Natural killer cell treated with Interleukin-12 subunit alpha and Interleukin-12 subunit beta and Interleukin-15 and Interleukin-18, amount 100 ng/mL, for 72 hours (primary cell): Measurements from ENCODE around the gene PPP1R2C. TPM values are rescaled to one million over a fixed set of nuclear protein-coding genes. Genes with fewer than 3 reads are reported as not detected.

ENCODE experiments used
- ATAC-seq, 2 donors: fragments of 150-1000 bp; cut with Tn5 transposase in 1 of 2; sonication (Bioruptor Pico), chemical (Tn5 transposase) in 1 of 2; 2 replicates each; pipeline ENCODE4 v1.10.0; 2021
- DNase-seq: peaks from one replicate; pipeline ENCODE4 v3.0.0; 2022; ENCODE audit warnings: low spot score
- H3K27ac Mint-ChIP-seq, 2 donors: 1 replicate in 1 of 2; 2 replicates in 1 of 2; pipeline ENCODE4 v1.8.0; 2022; ENCODE audit warnings: mixed read lengths in 2 of 2, mild to moderate bottlenecking in 1 of 2, moderate library complexity in 1 of 2
- H3K27me3 Mint-ChIP-seq, 2 donors: 1 replicate in 1 of 2; 2 replicates in 1 of 2; pipeline ENCODE4 v1.8.0; 2022; ENCODE audit warnings: mixed read lengths in 2 of 2
- H3K36me3 Mint-ChIP-seq: one replicate; pipeline ENCODE4 v1.8.0; 2022; ENCODE audit warnings: mixed read lengths
- H3K4me1 Mint-ChIP-seq, 2 donors: 1 replicate in 1 of 2; 2 replicates in 1 of 2; pipeline ENCODE4 v1.8.0; 2022; ENCODE audit warnings: low read depth in 2 of 2, mixed read lengths in 2 of 2, mild to moderate bottlenecking in 1 of 2
- H3K4me3 Mint-ChIP-seq: one replicate; pipeline ENCODE4 v1.8.0; 2022; ENCODE audit warnings: mixed read lengths
- H3K9me3 Mint-ChIP-seq: 2 replicates; pipeline ENCODE4 v1.8.0; 2022; ENCODE audit warnings: mixed read lengths
- total RNA-seq, 2 donors: library from RNA; stranded (reverse); gene quantifications; one replicate each; pipeline ENCODE4 v1.2.3, GENCODE V29; 2022

PPP1R2C gene
- total RNA-seq: not detected

DNA sequence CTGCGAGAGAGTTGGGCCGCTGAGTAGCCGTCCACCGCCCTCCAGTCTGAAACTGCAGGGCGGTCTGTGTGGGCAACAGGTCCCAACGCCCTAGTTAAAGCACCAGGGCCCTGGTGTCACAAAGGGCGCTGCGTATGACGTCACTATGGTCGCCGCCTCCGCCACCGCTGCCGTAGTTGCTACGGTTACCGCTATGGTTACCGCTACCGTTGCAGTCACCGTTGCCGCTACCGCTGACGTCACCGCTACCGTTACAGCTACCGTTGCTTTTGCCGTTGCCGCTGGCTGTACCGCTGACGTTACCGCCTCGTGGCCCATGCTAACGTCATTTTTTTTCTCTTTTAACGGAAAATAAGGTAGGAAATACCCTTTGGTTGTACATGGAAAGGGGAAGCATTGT, at the start of gene PPP1R2C:
TSS of gene PPP1R2C (minus strand) at position 68 of the 400 bp plus-strand sequence. CDS start 84 bp downstream, outside the sequence.
- ATAC-seq (peak in 1 of 2 donors; percentile 69), DNase-seq (no peak)
- H3K27ac Mint-ChIP-seq: no peak within 1 kb of the TSS

DNA sequence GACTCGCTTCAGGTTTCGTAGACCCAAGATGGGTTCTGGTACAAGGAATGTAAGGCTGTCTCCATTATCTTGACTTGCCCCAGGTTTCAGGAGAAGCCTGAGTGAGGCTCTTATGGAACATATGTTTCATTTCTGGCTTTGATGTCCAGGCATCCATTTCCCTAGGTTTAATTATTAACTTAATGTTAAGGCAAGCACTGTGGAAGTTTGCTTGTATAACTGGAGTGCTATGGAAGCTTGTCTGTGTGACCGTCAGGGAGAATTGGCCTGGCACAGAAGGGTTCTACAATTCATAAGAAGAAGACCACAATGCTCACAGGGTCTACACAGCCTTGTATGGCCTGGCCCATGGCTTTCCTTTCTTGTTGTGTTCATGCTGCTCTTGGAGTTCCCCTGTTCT, 47.2 kb upstream of the PPP1R2C start:
- ATAC-seq (no peak), DNase-seq (no peak)
- Mint-ChIP-seq H3K4me3 (no peak overlapping the region), H3K27me3 (peaks cover 0 to 6% of the 10 kb centered on the region in 2 donors), H3K27ac (no peak overlapping the region), H3K4me1 (peaks cover 0 to 2% of the 10 kb centered on the region in 2 donors), H3K36me3 (peaks cover 5% of the 10 kb centered on the region), H3K9me3 (no peaks in the 10 kb centered on the region)

More for the DNA sequence above, at the start of gene PPP1R2C:
- Mint-ChIP-seq H3K4me3 (no peak within 1 kb of the TSS), H3K27me3 (peaks cover 0 to 20% of the 10 kb centered on the region in 2 donors), H3K36me3 (no peaks in the 10 kb centered on the region), H3K9me3 (no peaks in the 10 kb centered on the region), H3K4me1 (peaks cover 0 to 6% of the 10 kb centered on the region in 2 donors)

DNA sequence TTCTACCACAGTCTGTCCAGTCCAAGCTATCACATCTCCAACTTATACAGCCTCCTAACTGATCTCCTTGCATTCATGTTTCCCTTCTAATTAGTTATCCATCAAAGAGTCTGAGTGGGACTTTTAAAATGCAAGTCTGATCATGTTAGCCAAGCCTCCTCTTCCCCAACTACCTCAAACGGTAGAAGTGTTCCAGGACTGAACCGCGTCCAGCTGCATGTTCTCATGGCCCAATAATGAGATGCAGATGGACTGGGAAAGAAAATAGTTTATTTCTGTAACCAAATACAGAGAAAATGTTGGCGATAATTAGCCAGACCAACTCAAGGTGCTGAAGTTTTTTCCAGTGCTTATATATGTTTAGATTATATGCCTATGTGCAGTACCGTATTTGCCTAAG, 46.6 kb upstream of the PPP1R2C start:
- Mint-ChIP-seq H3K36me3 (peaks cover 5% of the 10 kb centered on the region), H3K4me3 (no peak overlapping the region), H3K27me3 (peaks cover 0 to 6% of the 10 kb centered on the region in 2 donors), H3K9me3 (no peaks in the 10 kb centered on the region), H3K27ac (no peak overlapping the region), H3K4me1 (peaks cover 0 to 2% of the 10 kb centered on the region in 2 donors)
- DNase-seq (no peak), ATAC-seq (no peak)

DNA sequence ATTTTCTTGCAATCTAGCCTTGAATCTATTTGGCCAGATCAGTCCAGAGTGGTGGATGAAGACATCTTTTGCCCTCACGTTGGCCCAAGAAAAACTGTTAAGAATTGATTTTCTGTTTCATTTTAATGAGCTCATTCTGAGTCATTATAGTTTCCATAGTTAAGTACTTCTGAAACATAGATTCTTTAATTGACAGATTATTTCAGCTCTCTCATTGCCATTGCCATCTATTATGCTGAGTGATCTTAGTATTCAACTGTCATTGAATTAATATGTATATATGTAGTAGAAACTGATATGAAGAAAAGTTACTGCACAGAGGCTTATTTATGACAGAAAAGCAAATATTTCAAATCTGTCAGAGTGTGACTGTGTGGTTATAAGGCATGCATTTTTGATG, 45.5 kb upstream of the PPP1R2C start:
- H3K9me3 Mint-ChIP-seq: no peaks in the 10 kb centered on the region
- no peak for ATAC-seq
- H3K4me1 Mint-ChIP-seq: peaks cover 0 to 2% of the 10 kb centered on the region in 2 donors
- peaks cover 5% of the 10 kb centered on the region for H3K36me3 Mint-ChIP-seq
- peaks cover 0 to 6% of the 10 kb centered on the region in 2 donors for H3K27me3 Mint-ChIP-seq
- no peak for DNase-seq
- H3K4me3 Mint-ChIP-seq: no peak overlapping the region
- H3K27ac Mint-ChIP-seq: no peak overlapping the region

DNA sequence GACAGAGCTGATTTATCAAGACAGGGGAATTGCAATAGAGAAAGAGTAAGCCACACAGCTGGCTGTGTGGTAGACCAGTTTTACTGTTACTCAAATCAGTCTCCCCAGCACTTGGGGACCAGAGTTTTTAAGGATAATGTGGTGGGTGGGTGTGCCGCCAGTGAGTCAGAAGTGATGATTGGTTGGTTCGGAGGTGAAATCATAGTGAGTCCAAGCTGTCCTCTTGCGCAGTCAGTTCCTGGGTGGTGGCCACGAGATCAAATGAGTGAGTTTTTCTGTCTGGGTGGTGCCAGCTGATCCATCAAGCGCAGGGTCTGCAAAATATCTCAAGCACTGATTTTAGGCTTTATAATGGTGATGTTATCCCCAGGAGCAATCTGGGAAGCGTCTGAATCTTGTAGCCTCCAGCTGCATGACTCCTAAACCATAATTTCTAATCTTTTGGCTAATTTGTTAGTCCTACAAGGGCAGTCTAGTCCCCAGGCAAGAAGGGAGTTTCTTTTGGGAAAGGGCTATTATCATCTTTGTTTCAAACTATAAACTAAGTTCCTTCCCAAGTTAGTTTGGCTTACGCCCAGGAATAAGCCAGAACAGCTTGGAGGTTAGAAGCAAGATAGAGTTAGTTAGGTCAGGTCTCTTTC, 44.0 kb upstream of the PPP1R2C start:
- Mint-ChIP-seq H3K27me3 (peaks cover 0 to 4% of the 10 kb centered on the region in 2 donors), H3K4me1 (peaks cover 0 to under 1% of the 10 kb centered on the region in 2 donors), H3K27ac (no peak overlapping the region), H3K4me3 (no peak overlapping the region), H3K36me3 (peaks cover 5% of the 10 kb centered on the region), H3K9me3 (no peaks in the 10 kb centered on the region)
- ATAC-seq (no peak), DNase-seq (no peak)

DNA sequence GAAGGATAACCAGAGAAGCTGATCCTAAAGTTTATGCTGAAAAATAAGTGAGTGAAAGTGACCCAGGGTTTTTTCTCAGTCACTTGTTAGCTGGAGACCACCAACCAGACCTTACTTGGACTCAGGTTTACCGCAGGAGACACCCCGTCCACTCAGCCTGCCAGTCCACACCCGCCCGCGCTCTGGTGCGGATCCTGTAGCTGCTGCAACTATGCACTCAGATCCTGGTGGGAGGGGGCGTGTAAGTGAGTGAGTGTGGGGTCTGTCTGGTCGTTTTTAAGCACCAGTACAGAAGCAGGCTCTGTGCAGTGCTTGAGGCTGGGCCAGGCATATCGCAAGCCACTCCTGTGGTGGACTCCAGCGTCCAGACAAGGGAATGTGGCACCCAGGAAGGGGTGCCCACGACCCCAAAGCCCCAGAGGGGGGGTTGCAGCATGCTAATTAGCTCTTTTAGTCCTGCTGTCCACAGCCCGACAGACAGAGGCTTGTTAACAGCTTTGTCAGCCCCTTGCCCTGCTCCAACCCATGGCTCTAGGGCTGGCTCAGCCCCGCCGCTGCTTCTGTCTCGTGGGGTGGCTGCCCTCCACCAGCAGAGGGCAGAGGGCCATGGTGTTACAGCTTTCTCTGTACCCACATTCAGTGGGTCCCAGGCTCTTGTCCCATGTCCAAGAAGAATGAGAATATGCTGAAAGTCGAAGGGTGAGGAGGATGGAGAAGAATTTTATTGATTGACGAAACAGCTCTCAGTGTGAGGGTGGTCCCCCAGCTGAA, 40.4 kb upstream of the PPP1R2C start:
- Mint-ChIP-seq H3K9me3 (peaks cover 5% of the 10 kb centered on the region), H3K4me1 (no peaks in the 10 kb centered on the region), H3K27me3 (peaks cover 0 to 11% of the 10 kb centered on the region in 2 donors), H3K4me3 (no peak overlapping the region), H3K27ac (no peak overlapping the region), H3K36me3 (peaks cover 19% of the 10 kb centered on the region)
- DNase-seq: no peak
- ATAC-seq: no peak

DNA sequence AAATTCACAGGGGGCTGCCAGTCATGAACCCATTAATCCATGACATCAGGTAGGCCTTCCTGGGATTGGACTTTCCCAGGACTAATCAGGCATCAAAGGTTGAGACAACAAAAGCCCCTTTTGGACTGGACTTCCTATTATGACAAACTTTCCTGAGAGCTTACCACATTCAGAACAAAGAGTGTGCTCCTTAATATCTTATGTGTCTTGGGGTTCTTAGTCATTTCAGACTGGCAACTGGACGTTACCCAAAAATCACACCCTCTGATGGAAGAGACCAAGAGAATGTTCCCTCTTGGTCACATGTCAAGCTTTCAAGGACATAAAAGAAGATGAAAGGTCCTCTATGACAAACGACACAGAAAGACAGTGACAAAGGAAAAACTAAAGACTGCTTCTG, 31.6 kb upstream of the PPP1R2C start:
- Mint-ChIP-seq H3K4me1 (no peaks in the 10 kb centered on the region), H3K36me3 (peaks cover 12% of the 10 kb centered on the region), H3K4me3 (no peak overlapping the region), H3K27me3 (peaks cover 0 to 15% of the 10 kb centered on the region in 2 donors), H3K9me3 (no peaks in the 10 kb centered on the region), H3K27ac (no peak overlapping the region)
- no peak for ATAC-seq
- DNase-seq: no peak

DNA sequence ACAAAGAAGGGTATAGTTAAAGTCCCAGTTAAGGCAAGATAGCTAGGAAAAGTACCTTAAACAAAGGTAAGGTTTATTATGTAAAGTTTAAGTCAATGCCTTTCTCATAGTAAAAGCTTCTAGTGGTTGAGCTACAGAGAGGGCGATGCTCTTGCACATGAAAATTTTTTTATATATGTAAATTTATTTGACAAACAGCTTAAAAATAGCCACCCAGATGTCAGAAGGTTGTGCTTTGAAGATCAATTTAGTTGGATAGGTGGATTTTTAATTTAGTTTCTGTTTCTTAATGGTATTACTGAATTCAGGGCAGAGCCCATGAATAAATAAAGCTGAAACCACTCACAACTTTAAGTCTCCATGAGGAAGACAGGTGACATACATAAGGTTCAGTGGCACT, 29.4 kb upstream of the PPP1R2C start:
- Mint-ChIP-seq H3K4me3 (no peak overlapping the region), H3K9me3 (no peaks in the 10 kb centered on the region)

DNA sequence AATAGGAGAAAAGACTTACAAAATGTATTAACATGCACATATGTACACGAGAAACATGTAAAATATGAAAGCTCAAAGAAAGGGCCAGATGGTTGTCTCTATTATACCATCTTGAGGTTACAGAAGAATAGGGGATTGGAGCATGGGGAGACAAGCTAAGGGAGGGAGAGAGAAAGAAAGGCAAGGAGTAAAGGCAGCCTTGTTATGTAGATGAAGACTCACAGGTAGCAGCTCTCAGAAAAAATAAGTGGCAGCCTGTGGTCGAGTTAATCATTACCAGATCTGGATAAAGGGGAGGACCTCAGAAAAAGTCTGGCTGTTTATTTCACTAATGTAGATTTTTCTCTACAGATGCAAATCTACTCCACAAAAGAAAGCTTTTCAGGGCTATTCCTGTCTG, 26.6 kb upstream of the PPP1R2C start:
- DNase-seq (no peak), ATAC-seq (no peak)
- no peaks in the 10 kb centered on the region for H3K9me3 Mint-ChIP-seq
- no peaks in the 10 kb centered on the region for H3K4me1 Mint-ChIP-seq
- H3K27me3 Mint-ChIP-seq: peaks cover 0 to 11% of the 10 kb centered on the region in 2 donors
- no peaks in the 10 kb centered on the region for H3K36me3 Mint-ChIP-seq
- no peak overlapping the region for H3K4me3 Mint-ChIP-seq
- H3K27ac Mint-ChIP-seq: no peak overlapping the region

More for the DNA sequence above, 29.4 kb upstream of the PPP1R2C start:
- Mint-ChIP-seq H3K36me3 (no peaks in the 10 kb centered on the region), H3K27ac (no peak overlapping the region), H3K4me1 (no peaks in the 10 kb centered on the region), H3K27me3 (peaks cover 0 to 11% of the 10 kb centered on the region in 2 donors)
- DNase-seq (no peak), ATAC-seq (no peak)

DNA sequence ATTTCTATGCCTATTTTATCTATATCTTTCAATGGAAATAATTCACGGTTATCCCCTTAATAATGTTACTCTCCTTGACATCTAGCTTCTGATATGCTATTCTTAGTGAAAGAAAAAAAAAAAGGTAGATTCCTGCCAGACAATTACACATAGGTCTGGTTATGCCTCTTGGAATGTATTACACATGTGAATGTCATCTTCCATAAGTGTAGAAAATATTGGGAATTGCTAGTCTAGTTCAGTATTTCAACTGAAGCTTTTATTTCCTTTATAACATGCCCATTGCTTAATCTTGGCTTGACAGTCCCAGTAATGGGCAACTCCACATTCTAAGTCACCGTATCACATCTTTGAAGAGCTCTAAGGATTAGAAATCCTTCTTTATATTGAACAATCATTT, 25.4 kb upstream of the PPP1R2C start:
- Mint-ChIP-seq H3K4me3 (no peak overlapping the region), H3K9me3 (no peaks in the 10 kb centered on the region), H3K27me3 (peaks cover 0 to 9% of the 10 kb centered on the region in 2 donors), H3K36me3 (no peaks in the 10 kb centered on the region), H3K4me1 (no peaks in the 10 kb centered on the region), H3K27ac (no peak overlapping the region)
- DNase-seq (no peak), ATAC-seq (no peak)

DNA sequence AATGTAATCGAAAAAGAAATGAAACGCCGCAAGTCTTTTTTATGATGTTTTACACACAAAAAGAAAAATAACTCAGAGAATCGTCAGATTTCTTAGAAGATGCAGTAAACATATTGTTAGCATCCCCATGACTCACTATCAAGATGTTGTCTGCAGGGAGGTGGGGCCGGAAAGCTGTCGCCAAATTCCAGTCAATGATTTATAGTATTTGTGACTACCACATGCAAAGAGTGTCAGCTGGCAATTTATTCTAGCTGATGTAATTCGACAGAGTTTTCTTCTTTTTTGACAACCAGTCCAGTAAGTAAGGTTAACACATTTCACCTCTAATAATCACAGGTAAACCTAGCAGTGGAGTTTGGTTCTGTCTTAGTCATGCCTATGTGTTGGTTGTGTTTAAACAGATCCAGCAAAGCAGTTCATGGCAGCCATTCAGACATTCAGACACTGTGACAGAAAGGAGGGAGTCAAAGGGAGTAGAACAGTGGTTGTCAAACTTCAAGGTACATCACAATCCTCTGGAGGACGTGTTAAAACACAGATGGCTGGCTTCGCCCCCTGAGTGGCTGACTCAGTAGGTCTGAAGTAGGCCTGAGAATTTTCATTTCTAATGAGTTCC, 19.8 kb upstream of the PPP1R2C start:
- no peak overlapping the region for H3K4me3 Mint-ChIP-seq
- no peak for DNase-seq
- H3K36me3 Mint-ChIP-seq: peaks cover under 1% of the 10 kb centered on the region
- no peak overlapping the region for H3K27ac Mint-ChIP-seq
- H3K9me3 Mint-ChIP-seq: no peaks in the 10 kb centered on the region
- ATAC-seq: no peak
- peaks cover 0 to 2% of the 10 kb centered on the region in 2 donors for H3K27me3 Mint-ChIP-seq
- H3K4me1 Mint-ChIP-seq: no peaks in the 10 kb centered on the region

DNA sequence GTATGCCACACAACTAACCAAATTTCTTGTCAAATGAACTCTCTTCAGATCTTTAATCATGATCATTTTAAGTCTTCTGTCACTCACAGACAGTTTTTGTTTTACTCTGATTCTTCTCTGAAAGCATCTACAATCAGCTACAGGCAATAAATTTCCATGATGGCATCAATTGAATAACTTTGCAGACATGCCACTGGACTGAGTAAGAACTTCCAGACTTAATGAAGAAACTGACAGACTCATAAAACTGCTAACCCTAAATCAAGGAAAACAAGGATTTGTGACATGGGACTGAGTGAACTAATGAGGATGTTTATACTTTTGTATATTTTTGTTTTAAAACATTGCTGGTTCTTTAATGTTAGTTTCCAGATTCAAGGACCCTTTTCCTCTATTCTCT, 5.5 kb upstream of the PPP1R2C start:
- ATAC-seq: no peak
- Mint-ChIP-seq H3K36me3 (no peaks in the 10 kb centered on the region), H3K27ac (no peak overlapping the region), H3K4me3 (no peak overlapping the region), H3K27me3 (peaks cover 0 to 27% of the 10 kb centered on the region in 2 donors), H3K4me1 (peaks cover 0 to 6% of the 10 kb centered on the region in 2 donors), H3K9me3 (no peaks in the 10 kb centered on the region)
- DNase-seq: no peak

DNA sequence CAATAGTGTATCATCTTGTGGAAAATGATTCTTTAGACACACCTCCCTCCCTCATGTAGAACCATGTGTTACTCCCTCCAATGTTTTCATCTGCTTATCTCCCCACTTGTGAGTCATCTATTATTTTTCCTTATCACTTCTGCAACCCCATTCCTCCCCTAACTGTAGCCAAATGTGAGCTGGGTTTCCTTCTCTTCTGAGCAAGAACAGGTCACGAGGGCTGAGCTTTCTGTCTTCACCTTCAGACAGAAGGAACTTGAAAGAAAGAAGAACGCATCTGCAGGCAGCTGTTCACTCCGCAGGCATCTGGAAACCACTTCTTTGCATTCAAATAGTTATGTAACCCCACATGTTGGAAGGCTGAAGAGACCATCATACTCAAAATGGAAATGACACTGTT, 1.8 kb downstream of the PPP1R2C start:
- H3K9me3 Mint-ChIP-seq: no peaks in the 10 kb centered on the region
- ATAC-seq (no peak), DNase-seq (no peak)
- H3K27ac Mint-ChIP-seq: no peak overlapping the region
- H3K27me3 Mint-ChIP-seq: peaks cover 0 to 20% of the 10 kb centered on the region in 2 donors
- H3K4me1 Mint-ChIP-seq: peaks cover 0 to 6% of the 10 kb centered on the region in 2 donors
- no peaks in the 10 kb centered on the region for H3K36me3 Mint-ChIP-seq
- no peak overlapping the region for H3K4me3 Mint-ChIP-seq

DNA sequence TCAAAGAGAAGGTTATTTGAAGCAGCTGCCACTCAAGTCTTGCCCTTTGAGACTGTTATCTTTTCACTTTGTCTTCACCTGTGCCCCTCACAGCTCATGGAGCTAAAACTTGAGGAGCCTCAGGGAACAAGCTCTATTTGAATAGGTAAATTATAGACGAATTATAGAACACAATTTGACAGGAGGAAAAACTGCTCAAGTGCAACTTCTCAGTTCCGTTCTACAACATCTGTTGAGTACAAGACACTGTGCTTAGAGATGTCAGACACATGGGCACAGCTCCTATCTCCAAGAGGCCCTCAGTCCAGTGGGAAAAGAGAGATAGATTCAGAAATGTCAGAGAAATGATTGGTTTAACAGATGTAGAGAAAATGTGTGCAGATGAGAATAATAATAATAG, 5.1 kb downstream of the PPP1R2C start:
- Mint-ChIP-seq H3K9me3 (no peaks in the 10 kb centered on the region), H3K36me3 (no peaks in the 10 kb centered on the region), H3K4me1 (no peaks in the 10 kb centered on the region), H3K27ac (no peak overlapping the region), H3K4me3 (no peak overlapping the region), H3K27me3 (peaks cover 0 to 16% of the 10 kb centered on the region in 2 donors)
- ATAC-seq (no peak), DNase-seq (no peak)
